WTC11 (cell line): ENCODE data around the gene ZER1. TPM values are rescaled to one million over a fixed set of nuclear protein-coding genes. Genes with fewer than 3 reads are reported as not detected.
A peak's percentile ranks its signal among the peaks of the same experiment; 100 is the strongest.
"Not testable (repeated sequence)": the region's sequence is repeated elsewhere in the genome, so short reads cannot be mapped to it uniquely, and the experiment has no call there.

ENCODE experiments used
- ATAC-seq: fragments of 200-7000 bp; cut with Tn5 transposase; 2 replicates; pipeline ENCODE4 v1.10.0; 2021; ENCODE audit warnings: mild to moderate bottlenecking, moderate library complexity
- CTCF ChIA-PET: fragments of 300-600 bp; sonication (Branson Sonifier 250); formaldehyde crosslinking; loops from one replicate; lab custom pipeline; 2021; ENCODE audit warnings: antibody characterized with exemption; lab: Charles Lee
- POLR2A ChIA-PET: fragments of 350-600 bp; sonication (Branson Sonifier 250); formaldehyde crosslinking; loops from one replicate; lab custom pipeline; 2021; ENCODE audit warnings: antibody characterized with exemption; lab: Charles Lee
- DNase-seq: peaks from one replicate; pipeline ENCODE4 v3.0.0; 2021; ENCODE audit warnings: low spot score
- H3K27ac Mint-ChIP-seq: 2 replicates; pipeline ENCODE4 v1.8.0; 2021; ENCODE audit warnings: mixed read lengths
- H3K27me3 Mint-ChIP-seq: 2 replicates; pipeline ENCODE4 v1.8.0; 2021; ENCODE audit warnings: low read depth, mild to moderate bottlenecking, moderate library complexity, mixed read lengths
- H3K36me3 Mint-ChIP-seq: 2 replicates; pipeline ENCODE4 v1.8.0; 2021; ENCODE audit warnings: mixed read lengths
- H3K4me1 Mint-ChIP-seq: 2 replicates; pipeline ENCODE4 v1.8.0; 2022; ENCODE audit warnings: mixed read lengths
- H3K4me3 Mint-ChIP-seq: 2 replicates; pipeline ENCODE4 v1.8.0; 2021; ENCODE audit warnings: mild to moderate bottlenecking, moderate library complexity, mixed read lengths
- H3K9me3 Mint-ChIP-seq: 2 replicates; pipeline ENCODE4 v1.8.0; 2021; ENCODE audit warnings: mixed read lengths
- FOXJ3 ChIP-seq: sonication (generic); formaldehyde crosslinking; IDR thresholded peaks from 2 replicates; pipeline ENCODE4 v1.9.0; 2021; ENCODE audit warnings: missing genetic modification reagents, mild to moderate bottlenecking, borderline replicate concordance
- GRHL2 ChIP-seq: fragments of 250-450 bp; sonication (Bioruptor Pico); IDR thresholded peaks from 2 replicates; pipeline ENCODE4 v1.8.0; 2022; ENCODE audit warnings: mild to moderate bottlenecking, moderate library complexity; ENCODE audit not compliant: insufficient replicate concordance, severe bottlenecking
- IRF2 ChIP-seq: sonication (generic); formaldehyde crosslinking; IDR thresholded peaks from 2 replicates; pipeline ENCODE4 v1.8.0; 2022; ENCODE audit warnings: low read depth, missing genetic modification reagents, borderline replicate concordance
- JAZF1 ChIP-seq: fragments of 250-450 bp; sonication (Bioruptor Pico); IDR thresholded peaks from 2 replicates; pipeline ENCODE4 v1.9.0; 2021; ENCODE audit warnings: moderate library complexity, mild to moderate bottlenecking, inconsistent platforms
- JUN ChIP-seq: sonication (generic); formaldehyde crosslinking; IDR thresholded peaks from 2 replicates; pipeline ENCODE4 v1.8.0; 2023; ENCODE audit warnings: mild to moderate bottlenecking, missing genetic modification reagents
- NFYB ChIP-seq: sonication (generic); formaldehyde crosslinking; conservative IDR thresholded peaks from 2 replicates; pipeline ENCODE4 v1.8.0; 2022; ENCODE audit warnings: low read depth, missing genetic modification reagents
- NR3C1 ChIP-seq: sonication (generic); formaldehyde crosslinking; conservative IDR thresholded peaks from 2 replicates; pipeline ENCODE4 v1.8.1; 2023; ENCODE audit warnings: low read depth, mild to moderate bottlenecking, missing genetic modification reagents
- SMAD3 ChIP-seq: sonication (generic); formaldehyde crosslinking; IDR thresholded peaks from 2 replicates; pipeline ENCODE4 v1.8.0; 2022; ENCODE audit warnings: missing genetic modification reagents, mild to moderate bottlenecking, borderline replicate concordance
- TCF7 ChIP-seq: sonication (generic); formaldehyde crosslinking; IDR thresholded peaks from 2 replicates; pipeline ENCODE4 v1.8.0; 2022; ENCODE audit warnings: mild to moderate bottlenecking, low read depth, missing genetic modification reagents, moderate library complexity
- TP53 ChIP-seq: sonication (generic); formaldehyde crosslinking; IDR thresholded peaks from 2 replicates; pipeline ENCODE4 v1.8.1; 2023; ENCODE audit warnings: mild to moderate bottlenecking, missing genetic modification reagents
- ZBTB21 ChIP-seq: sonication (generic); formaldehyde crosslinking; IDR thresholded peaks from 2 replicates; pipeline ENCODE4 v1.8.1; 2023; ENCODE audit warnings: mild to moderate bottlenecking, missing genetic modification reagents, borderline replicate concordance
- ZNF121 ChIP-seq: sonication (generic); formaldehyde crosslinking; IDR thresholded peaks from 2 replicates; pipeline ENCODE4 v1.8.0; 2023; ENCODE audit warnings: missing genetic modification reagents
- ZNF671 ChIP-seq: fragments of 250-450 bp; sonication (Bioruptor Pico); IDR thresholded peaks from 2 replicates; pipeline ENCODE4 v1.8.0; 2021; ENCODE audit warnings: mild to moderate bottlenecking
- total RNA-seq: library from RNA; stranded (reverse); gene quantifications from 3 replicates; pipeline ENCODE4 v1.2.3, GENCODE V29; 2021
- TF ChIP-seq, protein P1 (sequence below): sonication (generic); formaldehyde crosslinking; IDR thresholded peaks from 2 replicates; pipeline ENCODE4 v1.8.0; 2022; ENCODE audit warnings: mild to moderate bottlenecking, missing genetic modification reagents
- TF ChIP-seq, protein P2 (sequence below): fragments of 250-450 bp; sonication (Bioruptor Pico); IDR thresholded peaks from 2 replicates; pipeline ENCODE4 v1.8.0; 2021; ENCODE audit warnings: mild to moderate bottlenecking
- TF ChIP-seq, protein P3 (sequence below): sonication (generic); formaldehyde crosslinking; IDR thresholded peaks from 2 replicates; pipeline ENCODE4 v1.8.0; 2022; ENCODE audit warnings: mild to moderate bottlenecking, missing genetic modification reagents
- TF ChIP-seq, protein P4 (sequence below): sonication (generic); formaldehyde crosslinking; IDR thresholded peaks from 2 replicates; pipeline ENCODE4 v1.8.1; 2022; ENCODE audit warnings: missing genetic modification reagents, borderline replicate concordance
- TF ChIP-seq, protein P5 (sequence below): fragments of 250-450 bp; sonication (Bioruptor Pico); IDR thresholded peaks from 2 replicates; pipeline ENCODE4 v1.9.0; 2021; ENCODE audit warnings: moderate library complexity, mild to moderate bottlenecking, inconsistent platforms, borderline replicate concordance

Gene ZER1
- total RNA-seq, 1 experiment from 2014 or later: 23.8 TPM

DNA sequence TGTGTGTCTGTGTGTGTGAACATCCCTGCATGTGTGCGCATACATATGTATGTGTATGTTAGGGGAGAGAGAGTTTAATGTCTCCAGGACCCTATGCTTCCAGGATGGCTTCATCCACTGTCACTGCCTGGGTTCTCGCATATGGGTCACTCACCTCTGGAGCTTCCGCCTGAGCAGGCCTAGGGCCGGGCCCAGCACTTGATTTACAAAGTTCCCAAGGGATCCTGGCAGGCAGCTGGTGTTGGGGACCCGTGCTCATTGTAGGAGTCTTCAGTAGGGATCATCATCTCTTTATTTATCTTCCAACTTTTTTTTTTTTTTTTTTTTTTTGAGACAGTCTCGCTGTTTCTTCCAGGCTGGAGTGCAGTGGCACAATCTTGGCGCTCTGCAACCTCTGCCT, 28.3 kb upstream of the ZER1 start (continued):
- TF ChIP-seq JAZF1 (CRISPR knock-in tag) (no peak), IRF2 (no peak)
- TF ChIP-seq, protein P1, sequence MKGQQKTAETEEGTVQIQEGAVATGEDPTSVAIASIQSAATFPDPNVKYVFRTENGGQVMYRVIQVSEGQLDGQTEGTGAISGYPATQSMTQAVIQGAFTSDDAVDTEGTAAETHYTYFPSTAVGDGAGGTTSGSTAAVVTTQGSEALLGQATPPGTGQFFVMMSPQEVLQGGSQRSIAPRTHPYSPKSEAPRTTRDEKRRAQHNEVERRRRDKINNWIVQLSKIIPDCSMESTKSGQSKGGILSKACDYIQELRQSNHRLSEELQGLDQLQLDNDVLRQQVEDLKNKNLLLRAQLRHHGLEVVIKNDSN: no peak
- TF ChIP-seq, protein P2, sequence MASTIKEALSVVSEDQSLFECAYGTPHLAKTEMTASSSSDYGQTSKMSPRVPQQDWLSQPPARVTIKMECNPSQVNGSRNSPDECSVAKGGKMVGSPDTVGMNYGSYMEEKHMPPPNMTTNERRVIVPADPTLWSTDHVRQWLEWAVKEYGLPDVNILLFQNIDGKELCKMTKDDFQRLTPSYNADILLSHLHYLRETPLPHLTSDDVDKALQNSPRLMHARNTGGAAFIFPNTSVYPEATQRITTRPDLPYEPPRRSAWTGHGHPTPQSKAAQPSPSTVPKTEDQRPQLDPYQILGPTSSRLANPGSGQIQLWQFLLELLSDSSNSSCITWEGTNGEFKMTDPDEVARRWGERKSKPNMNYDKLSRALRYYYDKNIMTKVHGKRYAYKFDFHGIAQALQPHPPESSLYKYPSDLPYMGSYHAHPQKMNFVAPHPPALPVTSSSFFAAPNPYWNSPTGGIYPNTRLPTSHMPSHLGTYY (CRISPR knock-in tag): no peak

DNA sequence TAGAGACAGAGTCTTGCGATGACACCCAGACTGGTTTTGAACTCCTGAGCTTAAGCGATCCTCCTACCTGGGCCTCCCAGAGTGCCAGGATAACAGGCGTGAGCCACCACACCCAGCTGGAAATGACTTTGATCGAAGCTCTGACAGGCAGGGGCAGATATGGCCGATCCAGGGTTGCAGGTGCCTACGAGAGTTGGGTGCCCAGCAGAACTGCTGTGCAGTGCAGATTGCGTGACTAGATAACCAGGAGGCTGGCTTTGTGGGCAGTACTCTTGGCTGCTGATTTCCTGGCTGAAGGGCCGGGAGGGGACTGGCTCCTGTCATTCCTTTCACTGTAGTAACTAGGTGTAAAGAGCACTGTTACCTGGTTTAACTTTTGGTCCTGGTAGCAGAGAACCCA, 27.2 kb upstream of the ZER1 start:
- Mint-ChIP-seq H3K9me3 (no peaks in the 10 kb centered on the region), H3K4me3 (no peak overlapping the region), H3K27ac (no peak overlapping the region), H3K27me3 (no peaks in the 10 kb centered on the region), H3K36me3 (peaks cover 29% of the 10 kb centered on the region), H3K4me1 (no peaks in the 10 kb centered on the region)
- ChIA-PET POLR2A (no interaction called here), CTCF (no interaction called here)
- DNase-seq (no peak), ATAC-seq (no peak)
- TF ChIP-seq, protein P3, sequence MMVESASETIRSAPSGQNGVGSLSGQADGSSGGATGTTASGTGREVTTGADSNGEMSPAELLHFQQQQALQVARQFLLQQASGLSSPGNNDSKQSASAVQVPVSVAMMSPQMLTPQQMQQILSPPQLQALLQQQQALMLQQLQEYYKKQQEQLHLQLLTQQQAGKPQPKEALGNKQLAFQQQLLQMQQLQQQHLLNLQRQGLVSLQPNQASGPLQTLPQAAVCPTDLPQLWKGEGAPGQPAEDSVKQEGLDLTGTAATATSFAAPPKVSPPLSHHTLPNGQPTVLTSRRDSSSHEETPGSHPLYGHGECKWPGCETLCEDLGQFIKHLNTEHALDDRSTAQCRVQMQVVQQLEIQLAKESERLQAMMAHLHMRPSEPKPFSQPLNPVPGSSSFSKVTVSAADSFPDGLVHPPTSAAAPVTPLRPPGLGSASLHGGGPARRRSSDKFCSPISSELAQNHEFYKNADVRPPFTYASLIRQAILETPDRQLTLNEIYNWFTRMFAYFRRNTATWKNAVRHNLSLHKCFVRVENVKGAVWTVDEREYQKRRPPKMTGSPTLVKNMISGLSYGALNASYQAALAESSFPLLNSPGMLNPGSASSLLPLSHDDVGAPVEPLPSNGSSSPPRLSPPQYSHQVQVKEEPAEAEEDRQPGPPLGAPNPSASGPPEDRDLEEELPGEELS (CRISPR knock-in tag): no peak
- TF ChIP-seq ZNF671 (no peak), SMAD3 (CRISPR knock-in tag) (no peak), ZBTB21 (CRISPR knock-in tag) (no peak), TP53 (CRISPR knock-in tag) (no peak), TCF7 (CRISPR knock-in tag) (no peak), IRF2 (no peak), FOXJ3 (CRISPR knock-in tag) (no peak), NFYB (no peak), JUN (CRISPR knock-in tag) (no peak), GRHL2 (CRISPR knock-in tag) (no peak), NR3C1 (CRISPR knock-in tag) (no peak)
- TF ChIP-seq, protein P4, sequence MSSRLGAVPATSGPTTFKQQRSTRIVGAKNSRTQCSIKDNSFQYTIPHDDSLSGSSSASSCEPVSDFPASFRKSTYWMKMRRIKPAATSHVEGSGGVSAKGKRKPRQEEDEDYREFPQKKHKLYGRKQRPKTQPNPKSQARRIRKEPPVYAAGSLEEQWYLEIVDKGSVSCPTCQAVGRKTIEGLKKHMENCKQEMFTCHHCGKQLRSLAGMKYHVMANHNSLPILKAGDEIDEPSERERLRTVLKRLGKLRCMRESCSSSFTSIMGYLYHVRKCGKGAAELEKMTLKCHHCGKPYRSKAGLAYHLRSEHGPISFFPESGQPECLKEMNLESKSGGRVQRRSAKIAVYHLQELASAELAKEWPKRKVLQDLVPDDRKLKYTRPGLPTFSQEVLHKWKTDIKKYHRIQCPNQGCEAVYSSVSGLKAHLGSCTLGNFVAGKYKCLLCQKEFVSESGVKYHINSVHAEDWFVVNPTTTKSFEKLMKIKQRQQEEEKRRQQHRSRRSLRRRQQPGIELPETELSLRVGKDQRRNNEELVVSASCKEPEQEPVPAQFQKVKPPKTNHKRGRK: no peak
- TF ChIP-seq, protein P5, sequence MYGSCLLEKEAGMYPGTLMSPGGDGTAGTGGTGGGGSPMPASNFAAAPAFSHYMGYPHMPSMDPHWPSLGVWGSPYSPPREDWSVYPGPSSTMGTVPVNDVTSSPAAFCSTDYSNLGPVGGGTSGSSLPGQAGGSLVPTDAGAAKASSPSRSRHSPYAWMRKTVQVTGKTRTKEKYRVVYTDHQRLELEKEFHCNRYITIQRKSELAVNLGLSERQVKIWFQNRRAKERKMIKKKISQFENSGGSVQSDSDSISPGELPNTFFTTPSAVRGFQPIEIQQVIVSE (CRISPR knock-in tag): no peak

DNA sequence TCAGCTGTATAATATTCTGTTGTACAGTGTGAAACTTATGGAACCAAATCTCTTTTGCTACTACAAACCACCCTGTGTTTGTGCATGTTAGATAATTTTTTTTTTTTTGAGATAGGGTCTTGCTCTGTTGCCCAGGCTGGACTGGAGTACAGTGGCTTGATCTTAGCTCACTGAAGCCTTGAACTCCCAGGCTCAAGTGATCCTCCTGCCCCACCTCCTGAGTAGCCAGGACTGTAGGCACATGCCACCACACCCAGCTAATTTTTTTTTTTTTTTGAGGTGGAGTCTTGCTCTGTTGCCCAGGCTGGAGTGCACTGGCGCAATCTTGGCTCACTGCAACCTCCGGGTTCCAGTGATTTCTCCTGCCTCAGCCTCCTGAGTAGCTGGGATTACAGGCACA, 23.2 kb upstream of the ZER1 start:
- H3K9me3 Mint-ChIP-seq, ATAC-seq, DNase-seq, H3K27ac Mint-ChIP-seq, H3K4me1 Mint-ChIP-seq, CTCF ChIA-PET, H3K27me3 Mint-ChIP-seq, H3K4me3 Mint-ChIP-seq: not testable (repeated sequence)
- peaks cover 14% of the 10 kb centered on the region for H3K36me3 Mint-ChIP-seq
- peak; percentile 69; the same call in 1 of the 2 replicates for TF ChIP-seq ZNF121 (CRISPR knock-in tag)
- POLR2A ChIA-PET: interaction anchor here (0.6 kb wide), 1 partner anchor 162 kb away, joined by 8 read pairs; no protein-coding TSS in a partner anchor
